CD14-positive monocyte (primary cell): ENCODE data around the gene TNFRSF8. TPM values are rescaled to one million over a fixed set of nuclear protein-coding genes. Genes with fewer than 3 reads are reported as not detected.

ENCODE experiments used
- DNase-seq, 3 donors: peaks; one replicate each; pipeline ENCODE4 v3.0.0-alpha.2; 2011 to 2022
- H2AFZ ChIP-seq: 2 replicates; pipeline ENCODE4 v1.6.0; 2012; ENCODE audit warnings: mild to moderate bottlenecking, low read depth, low read length, inconsistent platforms; ENCODE audit not compliant: insufficient read depth, poor library complexity, severe bottlenecking
- H3K27ac ChIP-seq, 2 donors: 1 replicate in 1 of 2; 2 replicates in 1 of 2; pipeline ENCODE4 v1.5.1; 2012 to 2013; ENCODE audit warnings: low read length in 2 of 2, control low read depth in 1 of 2, inconsistent platforms in 1 of 2, low read depth in 1 of 2, mild to moderate bottlenecking in 1 of 2
- H3K27me3 ChIP-seq, 2 donors: one replicate each; pipeline versions ENCODE4 v1.6.0 to v1.6.1; 2011 to 2013; ENCODE audit warnings: low read length in 2 of 2; ENCODE audit not compliant: control insufficient read depth in 2 of 2, insufficient read depth in 2 of 2
- H3K36me3 ChIP-seq, 2 donors: replicated peaks in 1 of 2; 1 replicate in 1 of 2; 2 replicates in 1 of 2; pipeline versions ENCODE4 v1.5.1 to v1.6.1; 2012 to 2013; ENCODE audit warnings: low read length in 2 of 2, control low read depth in 1 of 2, inconsistent platforms in 1 of 2, mild to moderate bottlenecking in 1 of 2; ENCODE audit not compliant: insufficient read depth in 2 of 2, control insufficient read depth in 1 of 2
- H3K4me1 ChIP-seq, 2 donors: 1 replicate in 1 of 2; 2 replicates in 1 of 2; pipeline versions ENCODE4 v1.5.1 to v1.6.1; 2012 to 2013; ENCODE audit warnings: low read length in 2 of 2, control low read depth in 1 of 2, inconsistent platforms in 1 of 2, mild to moderate bottlenecking in 1 of 2, moderate library complexity in 1 of 2; ENCODE audit not compliant: insufficient read depth in 2 of 2, control insufficient read depth in 1 of 2
- H3K4me2 ChIP-seq: replicated peaks from 2 replicates; pipeline ENCODE3; 2012; ENCODE audit warnings: low read length, moderate library complexity, mild to moderate bottlenecking; ENCODE audit not compliant: poor library complexity, severe bottlenecking; ENCODE audit errors: extremely low read depth
- H3K4me3 ChIP-seq, 3 experiments: fragments of 200-600 bp in 1 of 3; sonication (generic) in 1 of 3; replicated peaks in 1 of 3; 1 replicate in 2 of 3; 2 replicates in 1 of 3; pipeline ENCODE4 v1.5.1; 2011 to 2013; ENCODE audit warnings: low read length in 3 of 3, mild to moderate bottlenecking in 3 of 3, control low read depth in 2 of 3, low read depth in 2 of 3, inconsistent platforms in 1 of 3, moderate library complexity in 1 of 3
- H3K79me2 ChIP-seq: 2 replicates; pipeline ENCODE4 v1.6.0; 2012; ENCODE audit warnings: mild to moderate bottlenecking, control low read depth, inconsistent platforms, low read length, moderate library complexity; ENCODE audit not compliant: insufficient read depth
- H3K9ac ChIP-seq: 2 replicates; pipeline ENCODE4 v1.6.0; 2017; ENCODE audit warnings: low read length, mild to moderate bottlenecking; ENCODE audit not compliant: insufficient read depth, poor library complexity, severe bottlenecking
- H3K9me3 ChIP-seq, 2 donors: replicated peaks in 1 of 2; 1 replicate in 1 of 2; 2 replicates in 1 of 2; pipeline versions ENCODE4 v1.5.1 to v1.6.1; 2012 to 2013; ENCODE audit warnings: low read length in 2 of 2, control low read depth in 1 of 2; ENCODE audit not compliant: control insufficient read depth in 1 of 2, insufficient read depth in 1 of 2
- H4K20me1 ChIP-seq: 2 replicates; pipeline ENCODE4 v1.6.0; 2012; ENCODE audit warnings: mild to moderate bottlenecking, low read length, control low read depth, moderate library complexity; ENCODE audit not compliant: insufficient read depth
- H3K27ac Mint-ChIP-seq, 7 donors: one replicate each; pipeline ENCODE4 v1.8.0; 2020; ENCODE audit warnings: mild to moderate bottlenecking in 7 of 7, mixed read lengths in 7 of 7, moderate library complexity in 6 of 7, inconsistent platforms in 2 of 7
- H3K27me3 Mint-ChIP-seq, 3 donors: one replicate each; pipeline ENCODE4 v1.8.0; 2021 to 2022; ENCODE audit warnings: low read depth in 3 of 3, mild to moderate bottlenecking in 3 of 3, mixed read lengths in 3 of 3, moderate library complexity in 3 of 3, inconsistent platforms in 1 of 3
- H3K36me3 Mint-ChIP-seq, 2 donors: one replicate each; pipeline ENCODE4 v1.8.0; 2020; ENCODE audit warnings: mixed read lengths in 2 of 2, inconsistent platforms in 1 of 2, mild to moderate bottlenecking in 1 of 2
- H3K4me1 Mint-ChIP-seq: one replicate; pipeline ENCODE4 v1.8.0; 2020; ENCODE audit warnings: mild to moderate bottlenecking, mixed read lengths
- H3K4me3 Mint-ChIP-seq, 2 donors: one replicate each; pipeline ENCODE4 v1.8.0; 2020; ENCODE audit warnings: mild to moderate bottlenecking in 2 of 2, mixed read lengths in 2 of 2, moderate library complexity in 1 of 2
- H3K9me3 Mint-ChIP-seq, 7 donors: one replicate each; pipeline ENCODE4 v1.8.0; 2020 to 2022; ENCODE audit warnings: mixed read lengths in 7 of 7, mild to moderate bottlenecking in 6 of 7, moderate library complexity in 6 of 7, inconsistent platforms in 2 of 7
- WGBS: methylation state at CpG from one replicate; pipeline ENCODE4 v1.1.5; 2013; ENCODE audit warnings: missing lambda C conversion rate; ENCODE audit not compliant: insufficient coverage; 5-methylcytosine and 5-hydroxymethylcytosine counted together
- intact Hi-C, 2 donors: fragments of 100-400 bp; cut with micrococcal nuclease; formaldehyde crosslinking; loops; one replicate each; pipeline versions ENCODE4 v1.15.0 to v1.15.1; 2023
- polyA plus RNA-seq, 3 donors: library from polyadenylated mRNA; depleted of rRNA in 1 of 3; unstranded in 2 of 3; stranded (reverse) in 1 of 3; fragments of 300-500 nt in 2 of 3; fragments of >200 nt in 1 of 3; fragmentation: Illumina TruSeq in 2 of 3; gene quantifications; 1 replicate in 2 of 3; 2 replicates in 1 of 3; pipeline ENCODE4 v1.2.3, GENCODE V29; 2012 to 2021
- TF ChIP-seq, protein P1 (sequence below): fragments of 200-600 bp; IDR thresholded peaks from one replicate; pipeline ENCODE4 v1.8.0; 2022; ENCODE audit warnings: antibody characterized with exemption, mild to moderate bottlenecking

TNFRSF8 gene
- polyA plus RNA-seq, 3 donors, result 10.9 to 11.9 (median 11.8) TPM

DNA sequence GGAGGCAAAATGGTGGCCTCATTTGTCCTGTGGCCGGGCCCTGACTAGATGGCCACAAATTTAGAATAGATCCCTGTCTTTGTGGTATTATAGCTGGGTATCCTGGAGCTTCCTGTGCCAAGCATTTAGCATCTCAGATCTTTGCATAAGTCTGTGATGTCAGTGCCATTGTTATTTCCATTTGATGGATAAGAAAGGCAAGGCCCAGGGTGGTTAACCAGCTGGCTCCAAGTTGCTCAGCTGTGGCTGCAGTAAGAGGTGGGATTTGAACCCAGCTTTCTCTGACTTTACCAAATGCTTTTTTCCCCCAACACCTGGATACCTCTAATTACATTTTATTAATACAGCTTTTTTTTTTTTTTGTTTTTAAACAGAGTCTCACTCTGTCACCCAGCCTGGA, 11.7 kb upstream of the TNFRSF8 start:
- Mint-ChIP-seq H3K27ac (no peak overlapping the region), H3K36me3 (no peaks in the 10 kb centered on the region), H3K9me3 (no peaks in the 10 kb centered on the region), H3K4me1 (peaks cover 12% of the 10 kb centered on the region), H3K27me3 (peaks cover 0 to 3% (median 0%) of the 10 kb centered on the region in 3 donors), H3K4me3 (no peak overlapping the region)
- no peaks in the 10 kb centered on the region for H3K36me3 ChIP-seq
- no peak overlapping the region for H3K27ac ChIP-seq
- TF ChIP-seq, protein P1, sequence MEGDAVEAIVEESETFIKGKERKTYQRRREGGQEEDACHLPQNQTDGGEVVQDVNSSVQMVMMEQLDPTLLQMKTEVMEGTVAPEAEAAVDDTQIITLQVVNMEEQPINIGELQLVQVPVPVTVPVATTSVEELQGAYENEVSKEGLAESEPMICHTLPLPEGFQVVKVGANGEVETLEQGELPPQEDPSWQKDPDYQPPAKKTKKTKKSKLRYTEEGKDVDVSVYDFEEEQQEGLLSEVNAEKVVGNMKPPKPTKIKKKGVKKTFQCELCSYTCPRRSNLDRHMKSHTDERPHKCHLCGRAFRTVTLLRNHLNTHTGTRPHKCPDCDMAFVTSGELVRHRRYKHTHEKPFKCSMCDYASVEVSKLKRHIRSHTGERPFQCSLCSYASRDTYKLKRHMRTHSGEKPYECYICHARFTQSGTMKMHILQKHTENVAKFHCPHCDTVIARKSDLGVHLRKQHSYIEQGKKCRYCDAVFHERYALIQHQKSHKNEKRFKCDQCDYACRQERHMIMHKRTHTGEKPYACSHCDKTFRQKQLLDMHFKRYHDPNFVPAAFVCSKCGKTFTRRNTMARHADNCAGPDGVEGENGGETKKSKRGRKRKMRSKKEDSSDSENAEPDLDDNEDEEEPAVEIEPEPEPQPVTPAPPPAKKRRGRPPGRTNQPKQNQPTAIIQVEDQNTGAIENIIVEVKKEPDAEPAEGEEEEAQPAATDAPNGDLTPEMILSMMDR, result no peak
- no peaks in the 10 kb centered on the region for H3K27me3 ChIP-seq
- 100% methylated on average over 1 of the region's 1 CpG for WGBS
- intact Hi-C loops, result no loop called here
- H3K4me2 ChIP-seq, result no peak overlapping the region
- H3K4me1 ChIP-seq, result peaks cover 5 to 10% of the 10 kb centered on the region in 2 donors
- no peaks in the 10 kb centered on the region for H4K20me1 ChIP-seq
- H3K9ac ChIP-seq, result no peak overlapping the region
- H3K9me3 ChIP-seq, result no peaks in the 10 kb centered on the region
- no peak for DNase-seq
- H3K4me3 ChIP-seq, result no peak overlapping the region
- no peaks in the 10 kb centered on the region for H3K79me2 ChIP-seq
- no peak overlapping the region for H2AFZ ChIP-seq

DNA sequence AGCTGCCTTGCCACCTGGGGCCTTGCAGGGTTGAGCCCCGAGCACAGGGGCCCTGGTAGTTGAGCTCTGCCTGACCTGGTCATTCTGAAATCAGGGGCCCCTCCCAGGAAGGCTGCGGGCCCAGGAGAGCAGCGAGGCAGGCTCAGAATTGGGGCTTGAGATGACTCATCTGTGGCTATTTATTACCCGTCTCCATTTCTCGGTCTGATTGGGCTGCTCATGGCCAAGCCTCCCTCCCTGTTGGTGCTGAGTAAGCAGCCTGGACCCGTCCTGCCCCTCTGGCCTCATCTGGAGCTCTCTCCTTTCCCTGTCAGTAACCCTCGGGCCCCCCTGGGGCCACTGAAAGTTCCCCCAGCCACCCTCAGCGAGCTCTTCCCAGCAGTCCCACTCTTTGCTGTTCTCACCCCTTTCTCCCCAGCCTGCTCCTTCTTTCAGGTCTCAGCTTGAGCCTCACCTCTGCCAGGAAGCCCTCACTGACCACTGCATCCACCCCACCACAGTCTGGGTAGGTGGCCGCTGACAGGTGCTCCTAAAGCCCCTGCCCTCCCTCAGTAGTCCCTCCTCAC, 11.0 kb upstream of the TNFRSF8 start:
- peaks cover 5 to 10% of the 10 kb centered on the region in 2 donors for H3K4me1 ChIP-seq
- H3K79me2 ChIP-seq, result no peaks in the 10 kb centered on the region
- TF ChIP-seq, protein P1, result no peak
- H2AFZ ChIP-seq, result peak overlapping the region; percentile 47
- H3K27ac ChIP-seq, result no peak overlapping the region
- H3K4me3 Mint-ChIP-seq, result peak overlapping the region in 1 of 2 donors; percentile 62
- H3K36me3 ChIP-seq, result no peaks in the 10 kb centered on the region
- H3K4me1 Mint-ChIP-seq, result peaks cover 12% of the 10 kb centered on the region
- no peaks in the 10 kb centered on the region for H3K27me3 ChIP-seq
- H4K20me1 ChIP-seq, result no peaks in the 10 kb centered on the region
- H3K9me3 Mint-ChIP-seq, result no peaks in the 10 kb centered on the region
- peak overlapping the region in 4 of 7 donors; percentile 24 to 66 (median 44) for H3K27ac Mint-ChIP-seq
- peak overlapping the region; percentile 11 for H3K4me2 ChIP-seq
- intact Hi-C loops, result no loop called here
- peak; percentile 22 to 66 (median 31) for DNase-seq
- WGBS, result 23% methylated on average over 9 of the region's 9 CpGs
- H3K9me3 ChIP-seq, result no peaks in the 10 kb centered on the region
- H3K9ac ChIP-seq, result peak overlapping the region; percentile 8
- no peak overlapping the region for H3K4me3 ChIP-seq
- H3K27me3 Mint-ChIP-seq, result peaks cover 0 to 3% (median 0%) of the 10 kb centered on the region in 3 donors
- no peaks in the 10 kb centered on the region for H3K36me3 Mint-ChIP-seq
